Epithelial cell of esophagus (primary cell): ENCODE data around the gene PKHD1.
A peak's percentile ranks its signal among the peaks of the same experiment; 100 is the strongest.

Experiments
- DNase-seq: peaks from one replicate; pipeline ENCODE4 v3.0.0; 2010; ENCODE audit warnings: low read depth
- H3K4me3 ChIP-seq: 2 replicates; pipeline ENCODE4 v1.5.1; 2011; ENCODE audit warnings: mild to moderate bottlenecking, low read length, control low read depth
- CTCF ChIP-seq: IDR thresholded peaks from 2 replicates; pipeline ENCODE4 v1.5.1; 2011; ENCODE audit warnings: low read depth, mild to moderate bottlenecking, low read length, control low read depth, inconsistent platforms; ENCODE audit not compliant: insufficient read depth; ENCODE audit errors: missing control alignments

Gene PKHD1

GRCh38 chr6:51842804-51843378, 244.5 kb downstream of the PKHD1 start:
- H3K4me3 ChIP-seq: no peak overlapping the region
- TF ChIP-seq CTCF: no peak
- no peak for DNase-seq

- DNase-seq: no peak
- H3K4me3 ChIP-seq: no peak overlapping the region
- TF ChIP-seq CTCF: no peak
These were observed 245.2 kb downstream of the PKHD1 start for GRCh38 chr6:51842061-51842803.

GRCh38 chr6:51841626-51842025, 245.8 kb downstream of the PKHD1 start:
- no peak for DNase-seq
- no peak overlapping the region for H3K4me3 ChIP-seq
- TF ChIP-seq CTCF: no peak

- H3K4me3 ChIP-seq: no peak overlapping the region
- no peak for DNase-seq
- no peak for TF ChIP-seq CTCF
These were observed 247.6 kb downstream of the PKHD1 start for GRCh38 chr6:51839726-51840374.

GRCh38 chr6:51830666-51831065, 256.7 kb downstream of the PKHD1 start:
- peak; percentile 46 for DNase-seq
- no peak overlapping the region for H3K4me3 ChIP-seq
- no peak for TF ChIP-seq CTCF

- no peak for DNase-seq
- no peak for TF ChIP-seq CTCF
These were observed 259.8 kb downstream of the PKHD1 start for GRCh38 chr6:51827580-51827979.

More at GRCh38 chr6:51827580-51827979, 259.8 kb downstream of the PKHD1 start:
- no peak overlapping the region for H3K4me3 ChIP-seq
